ENCODE measurements around the gene EXOSC2. TPM values are rescaled to one million over a fixed set of nuclear protein-coding genes. Genes with fewer than 3 reads are reported as not detected.
A peak's percentile ranks its signal among the peaks of the same experiment; 100 is the strongest.

The EXOSC2 gene
- total and polyA plus RNA-seq, 3 experiments from 2014 or later = 24.2 to 88.4 (median 83.5) TPM

- peaks cover 41% of the 10 kb centered on the region for H3K27me3 ChIP-seq (ENCODE audit: insufficient read depth, low read length, poor library complexity, severe bottlenecking)
- Mint-ChIP-seq H3K36me3 (no peaks in the 10 kb centered on the region), H3K9me3 (no peaks in the 10 kb centered on the region), H3K4me1 (peaks cover 14 to 43% (median 19%) of the 10 kb centered on the region in 3 donors), H3K27ac (peak overlapping the region in 1 of 8 donors; percentile 40), H3K27me3 (peaks cover 36 to 53% of the 10 kb centered on the region in 2 donors), H3K4me3 (peak overlapping the region in 5 of 7 donors; percentile 43 to 68 (median 56))
- H3K9me3 ChIP-seq (ENCODE audit: low read length) = no peaks in the 10 kb centered on the region
- CTCF ChIA-PET = interaction anchor here (2.1 kb wide), 1 partner anchor 17 kb away, joined by 6 read pairs; no protein-coding TSS in a partner anchor
- no peak overlapping the region for H3K27ac ChIP-seq (ENCODE audit: low read depth, low read length)
- no peaks in the 10 kb centered on the region for H3K36me3 ChIP-seq (ENCODE audit: insufficient read depth, low read length)
- DNase-seq = no peak
- H3K4me3 ChIP-seq (ENCODE audit: low read length) = no peak overlapping the region
- H3K4me1 ChIP-seq (ENCODE audit: insufficient read depth, low read length) = peaks cover 12% of the 10 kb centered on the region
- POLR2A ChIA-PET = no interaction called here
These were observed 28.6 kb upstream of the EXOSC2 start for GRCh38 chr9:130665029-130665430.

GRCh38 chr9:130665431-130666392, 27.9 kb upstream of the EXOSC2 start:
- Mint-ChIP-seq H3K27me3 (peaks cover 36 to 54% of the 10 kb centered on the region in 2 donors), H3K9me3 (no peaks in the 10 kb centered on the region), H3K4me1 (peaks cover 14 to 40% (median 19%) of the 10 kb centered on the region in 3 donors), H3K36me3 (no peaks in the 10 kb centered on the region), H3K27ac (peak overlapping the region in 1 of 8 donors; percentile 40), H3K4me3 (peak overlapping the region in 6 of 7 donors; percentile 43 to 85 (median 55))
- ChIA-PET POLR2A (no interaction called here), CTCF (interaction anchor here (2.1 kb wide), 1 partner anchor 17 kb away, joined by 6 read pairs; no protein-coding TSS in a partner anchor)
- no peaks in the 10 kb centered on the region for H3K36me3 ChIP-seq (ENCODE audit: insufficient read depth, low read length)
- no peak overlapping the region for H3K27ac ChIP-seq (ENCODE audit: low read depth, low read length)
- H3K4me3 ChIP-seq (ENCODE audit: low read length) = no peak overlapping the region
- H3K9me3 ChIP-seq (ENCODE audit: low read length) = no peaks in the 10 kb centered on the region
- peaks cover 41% of the 10 kb centered on the region for H3K27me3 ChIP-seq (ENCODE audit: insufficient read depth, low read length, poor library complexity, severe bottlenecking)
- H3K4me1 ChIP-seq (ENCODE audit: insufficient read depth, low read length) = peaks cover 12% of the 10 kb centered on the region
- no peak for DNase-seq

GRCh38 chr9:130666393-130667119, 27.0 kb upstream of the EXOSC2 start:
- H3K27ac Mint-ChIP-seq = no peak overlapping the region
- no peak overlapping the region for H3K4me3 ChIP-seq (ENCODE audit: low read length)
- ChIA-PET CTCF (interaction anchor here (1.1 kb wide), 1 partner anchor 16 kb away, joined by 3 read pairs; no protein-coding TSS in a partner anchor), POLR2A (no interaction called here)
- peaks cover 10% of the 10 kb centered on the region for H3K4me1 ChIP-seq (ENCODE audit: insufficient read depth, low read length)
- H3K27ac ChIP-seq (ENCODE audit: low read depth, low read length) = no peak overlapping the region
- no peaks in the 10 kb centered on the region for H3K9me3 Mint-ChIP-seq
- no peaks in the 10 kb centered on the region for H3K9me3 ChIP-seq (ENCODE audit: low read length)
- no peak for DNase-seq
- peaks cover 38% of the 10 kb centered on the region for H3K27me3 ChIP-seq (ENCODE audit: insufficient read depth, low read length, poor library complexity, severe bottlenecking)
- peaks cover 13 to 40% (median 19%) of the 10 kb centered on the region in 3 donors for H3K4me1 Mint-ChIP-seq
- peaks cover 36 to 54% of the 10 kb centered on the region in 2 donors for H3K27me3 Mint-ChIP-seq
- no peaks in the 10 kb centered on the region for H3K36me3 Mint-ChIP-seq
- no peak overlapping the region for H3K4me3 Mint-ChIP-seq
- H3K36me3 ChIP-seq (ENCODE audit: insufficient read depth, low read length) = no peaks in the 10 kb centered on the region

- no peak overlapping the region for H3K27ac ChIP-seq (ENCODE audit: low read depth, low read length)
- Mint-ChIP-seq H3K9me3 (no peaks in the 10 kb centered on the region), H3K4me1 (peaks cover 13 to 34% (median 15%) of the 10 kb centered on the region in 3 donors), H3K36me3 (no peaks in the 10 kb centered on the region), H3K4me3 (no peak overlapping the region), H3K27ac (no peak overlapping the region), H3K27me3 (peaks cover 30 to 49% of the 10 kb centered on the region in 2 donors)
- no peak for DNase-seq
- CTCF ChIA-PET = interaction anchor here (1.1 kb wide), 1 partner anchor 16 kb away, joined by 3 read pairs; no protein-coding TSS in a partner anchor
- H3K27me3 ChIP-seq (ENCODE audit: insufficient read depth, low read length, poor library complexity, severe bottlenecking) = peaks cover 33% of the 10 kb centered on the region
- H3K4me1 ChIP-seq (ENCODE audit: insufficient read depth, low read length) = peaks cover 7% of the 10 kb centered on the region
- H3K4me3 ChIP-seq (ENCODE audit: low read length) = no peak overlapping the region
- no peaks in the 10 kb centered on the region for H3K9me3 ChIP-seq (ENCODE audit: low read length)
- H3K36me3 ChIP-seq (ENCODE audit: insufficient read depth, low read length) = no peaks in the 10 kb centered on the region
- POLR2A ChIA-PET = no interaction called here
These were observed 26.5 kb upstream of the EXOSC2 start for GRCh38 chr9:130667120-130667435.

GRCh38 chr9:130668196-130668595, 25.4 kb upstream of the EXOSC2 start:
- DNase-seq = no peak
- CTCF ChIA-PET = no interaction called here
- H3K27me3 Mint-ChIP-seq = peaks cover 26 to 38% of the 10 kb centered on the region in 2 donors

GRCh38 chr9:130668659-130669058, 24.9 kb upstream of the EXOSC2 start:
- H3K4me3 Mint-ChIP-seq = no peak overlapping the region
- no peaks in the 10 kb centered on the region for H3K9me3 ChIP-seq (ENCODE audit: low read length)
- DNase-seq = no peak
- no peaks in the 10 kb centered on the region for H3K36me3 ChIP-seq (ENCODE audit: insufficient read depth, low read length)
- H3K27me3 ChIP-seq (ENCODE audit: insufficient read depth, low read length, poor library complexity, severe bottlenecking) = peaks cover 19% of the 10 kb centered on the region
- H3K27me3 Mint-ChIP-seq = peaks cover 23 to 38% of the 10 kb centered on the region in 2 donors
- H3K9me3 Mint-ChIP-seq = no peaks in the 10 kb centered on the region
- no peak overlapping the region for H3K27ac Mint-ChIP-seq
- H3K4me1 Mint-ChIP-seq = peaks cover 6 to 22% (median 7%) of the 10 kb centered on the region in 3 donors
- H3K4me3 ChIP-seq (ENCODE audit: low read length) = no peak overlapping the region
- POLR2A ChIA-PET = no interaction called here
- H3K36me3 Mint-ChIP-seq = no peaks in the 10 kb centered on the region
- CTCF ChIA-PET = no interaction called here
- no peak overlapping the region for H3K27ac ChIP-seq (ENCODE audit: low read depth, low read length)
- no peaks in the 10 kb centered on the region for H3K4me1 ChIP-seq (ENCODE audit: insufficient read depth, low read length)

More at GRCh38 chr9:130668196-130668595, 25.4 kb upstream of the EXOSC2 start:
- H3K27ac Mint-ChIP-seq = no peak overlapping the region
- Histone ChIP-seq H3K27ac (ENCODE audit: low read depth, low read length) (no peak overlapping the region), H3K4me3 (ENCODE audit: low read length) (no peak overlapping the region), H3K36me3 (ENCODE audit: insufficient read depth, low read length) (no peaks in the 10 kb centered on the region), H3K27me3 (ENCODE audit: insufficient read depth, low read length, poor library complexity, severe bottlenecking) (peaks cover 22% of the 10 kb centered on the region), H3K9me3 (ENCODE audit: low read length) (no peaks in the 10 kb centered on the region), H3K4me1 (ENCODE audit: insufficient read depth, low read length) (no peaks in the 10 kb centered on the region)
- H3K9me3 Mint-ChIP-seq = no peaks in the 10 kb centered on the region
- no peak overlapping the region for H3K4me3 Mint-ChIP-seq
- peaks cover 6 to 24% (median 7%) of the 10 kb centered on the region in 3 donors for H3K4me1 Mint-ChIP-seq
- POLR2A ChIA-PET = no interaction called here
- H3K36me3 Mint-ChIP-seq = no peaks in the 10 kb centered on the region

GRCh38 chr9:130669965-130670364, 23.6 kb upstream of the EXOSC2 start:
- POLR2A ChIA-PET = no interaction called here
- Histone ChIP-seq H3K36me3 (ENCODE audit: insufficient read depth, low read length) (no peaks in the 10 kb centered on the region), H3K4me1 (ENCODE audit: insufficient read depth, low read length) (no peaks in the 10 kb centered on the region), H3K27ac (ENCODE audit: low read depth, low read length) (no peak overlapping the region), H3K4me3 (ENCODE audit: low read length) (no peak overlapping the region), H3K9me3 (ENCODE audit: low read length) (no peaks in the 10 kb centered on the region), H3K27me3 (ENCODE audit: insufficient read depth, low read length, poor library complexity, severe bottlenecking) (peaks cover 19% of the 10 kb centered on the region)
- no peak overlapping the region for H3K27ac Mint-ChIP-seq
- H3K4me1 Mint-ChIP-seq = peaks cover 4 to 10% (median 6%) of the 10 kb centered on the region in 3 donors
- H3K36me3 Mint-ChIP-seq = no peaks in the 10 kb centered on the region
- H3K4me3 Mint-ChIP-seq = no peak overlapping the region
- DNase-seq = no peak
- H3K9me3 Mint-ChIP-seq = no peaks in the 10 kb centered on the region
- peaks cover 20 to 37% of the 10 kb centered on the region in 2 donors for H3K27me3 Mint-ChIP-seq
- CTCF ChIA-PET = interaction anchor here (0.6 to 1.1 kb wide), 2 partner anchors 12 to 14 kb away, joined by 3 read pairs; no protein-coding TSS in a partner anchor

All from CD8-positive, alpha-beta memory T cell (primary cell).